ELR (cell line): ENCODE measurements around the gene GAB2.

Source experiments
- DNase-seq: peaks from one replicate; pipeline ENCODE4 v3.0.0-alpha.2; 2015; ENCODE audit warnings: low read depth

The GAB2 gene

GRCh38 chr11:78203184-78203583, 214.4 kb downstream of the GAB2 start:
- DNase-seq: no peak

- DNase-seq: no peak
These were observed 214.9 kb downstream of the GAB2 start for GRCh38 chr11:78202733-78203167.

GRCh38 chr11:78201096-78201818, 216.4 kb downstream of the GAB2 start:
- no peak for DNase-seq

GRCh38 chr11:78200553-78200952, 217.1 kb downstream of the GAB2 start:
- DNase-seq: no peak

GRCh38 chr11:78200061-78200460, 217.6 kb downstream of the GAB2 start:
- no peak for DNase-seq

GRCh38 chr11:78199653-78200015, 218.0 kb downstream of the GAB2 start:
- DNase-seq: no peak

GRCh38 chr11:78199015-78199652, 218.5 kb downstream of the GAB2 start:
- DNase-seq: no peak

- DNase-seq: no peak
These were observed 219.8 kb downstream of the GAB2 start for GRCh38 chr11:78197816-78198215.

GRCh38 chr11:78196661-78197091, 220.9 kb downstream of the GAB2 start:
- no peak for DNase-seq

- no peak for DNase-seq
These were observed 221.6 kb downstream of the GAB2 start for GRCh38 chr11:78195917-78196560.

- DNase-seq: no peak
These were observed 223.1 kb downstream of the GAB2 start for GRCh38 chr11:78194490-78194889.

- no peak for DNase-seq
These were observed 223.8 kb downstream of the GAB2 start for GRCh38 chr11:78193806-78194205.

GRCh38 chr11:78192911-78193351, 224.7 kb downstream of the GAB2 start:
- no peak for DNase-seq

- no peak for DNase-seq
These were observed 225.3 kb downstream of the GAB2 start for GRCh38 chr11:78192223-78192719.

GRCh38 chr11:78190871-78191538, 226.6 kb downstream of the GAB2 start:
- no peak for DNase-seq

- DNase-seq: no peak
These were observed 227.2 kb downstream of the GAB2 start for GRCh38 chr11:78190374-78190773.

- DNase-seq: no peak
These were observed 227.8 kb downstream of the GAB2 start for GRCh38 chr11:78189851-78190250.

- no peak for DNase-seq
These were observed 228.4 kb downstream of the GAB2 start for GRCh38 chr11:78189174-78189724.

GRCh38 chr11:78188286-78189173, 229.1 kb downstream of the GAB2 start, which contains the start of the genes KCTD21 and USP35:
KCTD21 (minus strand) TSS chr11:78188626; CDS start chr11:78174554, 14,072 bp downstream.
USP35 (plus strand) TSS chr11:78188919; CDS start chr11:78196246, 7,327 bp downstream.
- peak; percentile 98 for DNase-seq

GRCh38 chr11:78187366-78188285, 230.0 kb downstream of the GAB2 start:
- DNase-seq: no peak
